ENCODE results near the gene PARVA. TPM values are rescaled to one million over a fixed set of nuclear protein-coding genes. Genes with fewer than 3 reads are reported as not detected.
A peak's percentile ranks its signal among the peaks of the same experiment; 100 is the strongest.

PARVA gene
- total and polyA plus RNA-seq, 2 of the 4 experiments (the other 2 are of a cell fraction), result 65.2 to 80.2 TPM

DNA sequence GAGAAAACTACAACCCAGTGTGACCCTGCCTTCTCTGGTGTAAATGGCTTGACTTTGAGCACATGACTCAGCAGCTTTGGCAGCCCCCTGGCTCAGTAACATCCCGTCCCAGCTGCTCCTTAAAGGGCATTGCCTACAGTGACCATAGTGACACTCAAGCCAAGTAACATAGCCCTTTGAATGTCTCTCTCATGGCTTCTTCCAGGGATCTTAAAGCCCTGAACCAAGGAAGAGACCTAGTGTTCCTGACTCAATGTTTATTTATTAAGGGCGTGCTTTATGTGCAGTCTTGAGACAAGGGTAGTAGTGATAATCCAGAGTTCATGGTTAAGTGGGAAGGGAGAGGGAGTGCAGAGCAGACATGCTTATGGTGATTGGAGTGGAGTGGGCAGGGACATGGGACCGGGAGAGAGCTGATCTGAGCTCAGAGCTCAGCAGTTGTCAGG, 125.7 kb downstream of the PARVA start:
- in situ Hi-C loops (cut with MboI; ENCODE audit: low sequenced_read_pairs), result no loop called here

More for the DNA sequence above, 125.7 kb downstream of the PARVA start:
- H3K27me3 ChIP-seq (ENCODE audit: control insufficient read depth, insufficient read depth, low read length), result no peaks in the 10 kb centered on the region
- peak overlapping the region; percentile 38; the same call in 1 of the 2 replicates for H2BK120ac ChIP-seq (ENCODE audit: low read depth, low read length)
- 65% methylated on average over 2 of the region's 3 CpGs; no CpG with 5 or more reads in 1 of the 2 experiments for WGBS, 2 experiments (ENCODE audit: extremely low coverage in 2 of 2, insufficient read length in 1 of 2)
- no peak overlapping the region for H2BK15ac ChIP-seq (ENCODE audit: low read depth, low read length)
- DNase-seq (peak; percentile 47), ATAC-seq (ENCODE audit: low read depth) (peak; percentile 45)
- H3K4me3 ChIP-seq (ENCODE audit: insufficient read depth, low read depth, low read length), result no peak overlapping the region
- H2AFZ ChIP-seq (replicated peaks; ENCODE audit: low read length, poor library complexity), result no peak overlapping the region
- H4K91ac ChIP-seq (ENCODE audit: insufficient read depth, low read depth, low read length), result peak overlapping the region; percentile 47; the same call in 1 of the 2 replicates
- TF ChIP-seq MXI1 (IDR thresholded peaks at IDR 0.05; ENCODE audit: borderline replicate concordance, low read depth, low read length) (no peak), NFE2L2 (IDR thresholded peaks at IDR 0.05; ENCODE audit: low read depth, low read length) (peak; percentile 82), RCOR1 (IDR thresholded peaks at IDR 0.05; ENCODE audit: insufficient replicate concordance, low read length) (no peak), MAFK (IDR thresholded peaks at IDR 0.05; ENCODE audit: low read depth, low read length) (peak; percentile 1; the same call in 1 of the 2 replicates)
- no peak overlapping the region for H3K56ac ChIP-seq (ENCODE audit: extremely low read depth, insufficient read depth, low read length)
- H3K23ac ChIP-seq (ENCODE audit: low read depth, low read length), result peak overlapping the region; percentile 21
- H2AK9ac ChIP-seq (replicated peaks; ENCODE audit: low read depth, low read length, poor library complexity), result peak overlapping the region; percentile 73
- H3K4me2 ChIP-seq (ENCODE audit: low read depth, low read length), result peak overlapping the region; percentile 5; the same call in 1 of the 2 replicates
- peak overlapping the region; percentile 25; the same call in 1 of the 2 replicates for H3K27ac ChIP-seq (ENCODE audit: insufficient read depth, low read length)
- H2AK5ac ChIP-seq (ENCODE audit: low read depth, low read length), result peak overlapping the region; percentile 31; the same call in 1 of the 2 replicates
- peaks cover 22% of the 10 kb centered on the region for H3K4me1 ChIP-seq (ENCODE audit: control insufficient read depth, insufficient read depth, low read length)
- peak overlapping the region in 1 of 2 experiments; percentile 57; a peak in 2 of 4 replicates for H4K8ac ChIP-seq (ENCODE audit: low read depth in 2 of 2, low read length in 2 of 2)
- ChIA-PET CTCF (interaction anchor here (0.6 kb wide), 1 partner anchor 8 kb away, joined by 7 read pairs; no protein-coding TSS in a partner anchor), POLR2A (ENCODE audit: unreplicated experiment) (no interaction called here)
- H3K36me3 ChIP-seq (ENCODE audit: control insufficient read depth, insufficient read depth, low read length), result peaks cover 34% of the 10 kb centered on the region
- intact Hi-C loops (cut with micrococcal nuclease) (loop anchor here (10.0 kb wide), 1 partner anchor 172 kb away; the partner anchor contains the start of gene TEAD1), dilution Hi-C loops (cut with HindIII; ENCODE audit: low sequenced_read_pairs, unreplicated experiment) (no loop called here)
- BruUV-seq (replicated peaks), result no TSS peak
- no peak overlapping the region for H3K9ac ChIP-seq (ENCODE audit: low read depth, low read length)
- H4K5ac ChIP-seq (ENCODE audit: low read depth, low read length), result 0 out of 2 replicates have a peak overlapping the region, but pooled peaks have one; percentile 0
- H3K9me3 ChIP-seq (ENCODE audit: control insufficient read depth, insufficient read depth, low read length), result no peaks in the 10 kb centered on the region
- peaks cover 36% of the 10 kb centered on the region for H3K9me1 ChIP-seq (ENCODE audit: insufficient read depth, low read length)
- peaks cover 15 to 63% of the 10 kb centered on the region in 2 experiments for H3K79me1 ChIP-seq (ENCODE audit: low read depth in 1 of 2, low read length in 2 of 2)
- H2BK5ac ChIP-seq (ENCODE audit: low read depth, low read length, poor library complexity, severe bottlenecking), result peak overlapping the region; percentile 4
- peak overlapping the region; percentile 64 for H3K4ac ChIP-seq (ENCODE audit: low read depth, low read length)
- H3K18ac ChIP-seq (ENCODE audit: low read depth, low read length), result peak overlapping the region; percentile 10
- H4K20me1 ChIP-seq (ENCODE audit: insufficient read depth, low read length), result peaks cover 9% of the 10 kb centered on the region; the same call in 1 of the 2 replicates
- peak overlapping the region; percentile 17; the same call in 1 of the 2 replicates for H2BK20ac ChIP-seq (ENCODE audit: low read depth, low read length)
- H3K14ac ChIP-seq (replicated peaks; ENCODE audit: low read depth, low read length), result peak overlapping the region; percentile 66
